Effector memory CD4-positive, alpha-beta T cell (primary cell): Measurements from ENCODE around the gene CFH.
"Not testable (repeated sequence)": the region's sequence is repeated elsewhere in the genome, so short reads cannot be mapped to it uniquely, and the experiment has no call there.

Experiments used
- DNase-seq, 3 donors: peaks; one replicate each; pipeline ENCODE4 v3.0.0-alpha.2; 2020
- H3K27ac ChIP-seq: 2 replicates; pipeline ENCODE4 v1.7.0; 2013; ENCODE audit warnings: mild to moderate bottlenecking, low read length, moderate library complexity; ENCODE audit not compliant: insufficient read depth, poor library complexity, severe bottlenecking
- H3K27me3 ChIP-seq: replicated peaks from 2 replicates; pipeline ENCODE4 v1.7.0; 2013; ENCODE audit warnings: mild to moderate bottlenecking, low read length; ENCODE audit not compliant: insufficient read depth, control insufficient read depth, poor library complexity, severe bottlenecking
- H3K36me3 ChIP-seq: 2 replicates; pipeline ENCODE4 v1.7.0; 2013; ENCODE audit warnings: mild to moderate bottlenecking, low read length, moderate library complexity; ENCODE audit not compliant: control insufficient read depth, insufficient read depth
- H3K4me1 ChIP-seq: 2 replicates; pipeline ENCODE4 v1.7.0; 2013; ENCODE audit warnings: low read length, mild to moderate bottlenecking; ENCODE audit not compliant: control insufficient read depth, insufficient read depth, poor library complexity, severe bottlenecking
- H3K4me3 ChIP-seq: 2 replicates; pipeline ENCODE4 v1.7.0; 2013; ENCODE audit warnings: low read length, low read depth, mild to moderate bottlenecking; ENCODE audit not compliant: insufficient read depth, poor library complexity, severe bottlenecking
- H3K9me3 ChIP-seq: 2 replicates; pipeline ENCODE4 v1.7.0; 2013; ENCODE audit warnings: mild to moderate bottlenecking, low read length, moderate library complexity; ENCODE audit not compliant: control insufficient read depth

The CFH gene

DNA sequence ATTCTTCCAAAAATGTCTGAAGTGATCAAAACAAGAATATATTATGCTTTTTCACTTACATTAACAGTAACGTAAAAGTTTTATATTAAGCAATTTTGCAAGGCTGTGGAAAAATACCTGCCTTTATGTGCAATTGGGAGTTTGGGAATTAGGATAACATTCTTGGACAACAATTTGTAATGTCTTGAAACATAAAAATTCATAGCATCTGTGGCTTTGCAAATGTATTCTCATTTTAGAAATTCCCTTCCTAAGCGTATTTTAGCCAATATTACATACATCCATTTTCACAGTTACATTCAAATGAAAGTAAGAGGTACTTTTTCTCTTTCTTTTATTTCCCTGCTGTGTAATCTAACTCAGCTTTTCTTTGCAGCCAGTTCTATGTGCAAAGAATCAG lies 13.4 kb upstream of the CFH start:
- H3K27ac ChIP-seq = no peak overlapping the region
- H3K4me3 ChIP-seq = no peak overlapping the region
- H3K27me3 ChIP-seq = no peaks in the 10 kb centered on the region
- H3K36me3 ChIP-seq = no peaks in the 10 kb centered on the region
- no peak for DNase-seq
- no peaks in the 10 kb centered on the region for H3K4me1 ChIP-seq
- no peaks in the 10 kb centered on the region for H3K9me3 ChIP-seq

DNA sequence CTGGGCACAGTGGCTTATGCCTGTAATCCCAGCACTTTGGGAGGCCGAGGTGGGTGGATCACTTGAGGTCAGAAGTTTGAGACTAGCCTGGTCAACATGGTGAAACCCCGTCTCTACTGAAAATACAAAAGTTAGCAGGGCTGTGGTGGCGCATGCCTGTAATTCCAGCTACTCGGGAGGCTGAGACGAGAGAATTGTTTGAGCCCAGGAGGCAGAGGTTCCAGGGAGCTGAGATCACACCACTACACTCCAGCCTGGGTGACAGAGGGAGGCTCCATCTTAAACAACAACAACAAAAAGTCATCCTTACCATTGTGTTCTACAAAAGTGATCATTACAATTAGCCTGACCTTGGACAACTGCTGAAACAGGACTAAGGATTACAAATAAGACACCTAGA lies 12.6 kb upstream of the CFH start:
- H3K9me3 ChIP-seq, H3K36me3 ChIP-seq, H3K4me1 ChIP-seq, DNase-seq, H3K27me3 ChIP-seq, H3K27ac ChIP-seq, H3K4me3 ChIP-seq: not testable (repeated sequence)

DNA sequence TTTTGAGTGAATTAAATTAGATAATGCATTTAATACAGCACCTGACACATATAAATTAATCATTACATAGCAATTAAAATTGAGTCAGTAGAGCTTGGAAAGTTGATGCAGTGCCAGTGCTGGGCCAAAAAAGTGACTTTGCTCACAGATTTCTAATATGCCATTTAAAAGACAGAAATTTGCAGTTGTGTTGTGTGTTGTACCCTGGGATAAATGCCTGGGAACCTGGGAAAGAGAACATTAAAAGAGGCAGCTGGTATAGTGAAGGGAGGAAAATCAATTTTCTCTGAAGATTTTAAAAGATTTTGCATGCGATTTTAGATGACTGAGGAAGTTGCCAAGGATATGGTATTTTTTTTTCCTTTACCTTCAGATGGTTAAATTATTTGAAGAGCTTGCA lies 10.9 kb upstream of the CFH start:
- H3K9me3 ChIP-seq = no peaks in the 10 kb centered on the region
- no peak for DNase-seq

DNA sequence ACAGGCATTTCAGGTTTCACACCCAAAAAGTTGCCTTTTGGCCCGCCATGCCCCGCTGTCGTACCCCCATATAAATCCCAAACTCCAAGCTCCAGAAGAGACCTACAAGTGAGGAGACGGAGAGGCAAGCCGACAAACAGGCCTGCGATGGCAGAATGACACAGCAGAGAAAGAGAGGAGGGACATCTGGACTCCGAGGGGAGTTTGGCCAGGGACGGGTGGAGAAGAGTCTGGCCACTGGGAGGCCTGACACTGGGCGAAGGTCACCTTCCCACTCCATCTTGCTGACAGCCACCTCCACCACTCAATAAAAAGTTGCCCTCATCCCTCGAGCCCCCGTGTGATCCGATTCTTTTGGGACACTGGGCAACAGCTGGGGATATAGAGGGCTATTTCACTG lies 1.9 kb upstream of the CFH start:
- H3K9me3 ChIP-seq = no peaks in the 10 kb centered on the region
- H3K27me3 ChIP-seq = no peaks in the 10 kb centered on the region
- no peak overlapping the region for H3K4me3 ChIP-seq
- no peak overlapping the region for H3K27ac ChIP-seq
- no peaks in the 10 kb centered on the region for H3K36me3 ChIP-seq
- H3K4me1 ChIP-seq = peaks cover 4% of the 10 kb centered on the region
- DNase-seq = no peak

More for the DNA sequence above, 10.9 kb upstream of the CFH start:
- Histone ChIP-seq H3K27me3 (no peaks in the 10 kb centered on the region), H3K36me3 (no peaks in the 10 kb centered on the region), H3K27ac (no peak overlapping the region), H3K4me1 (no peaks in the 10 kb centered on the region), H3K4me3 (no peak overlapping the region)

DNA sequence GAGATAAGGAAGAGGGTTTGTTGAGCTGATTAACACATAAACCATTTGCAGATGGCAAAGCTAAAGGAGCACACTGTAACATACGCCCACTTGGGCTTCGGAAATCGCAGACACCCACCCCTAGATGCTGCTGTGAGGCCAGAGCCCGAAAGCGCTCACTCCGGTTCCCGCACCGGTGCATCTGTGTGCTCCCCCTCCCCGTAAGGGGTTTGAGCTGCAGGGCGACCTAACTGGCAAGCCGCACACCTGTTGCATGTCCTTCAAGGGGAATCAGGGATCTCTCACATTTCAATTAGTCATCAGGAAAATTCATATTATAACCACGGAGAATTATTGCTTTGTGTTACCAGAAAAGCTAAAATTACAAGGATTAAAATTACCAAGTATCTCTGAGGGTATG lies 1.4 kb upstream of the CFH start:
- DNase-seq = no peak
- no peak overlapping the region for H3K27ac ChIP-seq
- H3K9me3 ChIP-seq = no peaks in the 10 kb centered on the region
- no peaks in the 10 kb centered on the region for H3K36me3 ChIP-seq
- H3K4me1 ChIP-seq = peaks cover 4% of the 10 kb centered on the region
- no peaks in the 10 kb centered on the region for H3K27me3 ChIP-seq
- H3K4me3 ChIP-seq = no peak overlapping the region

DNA sequence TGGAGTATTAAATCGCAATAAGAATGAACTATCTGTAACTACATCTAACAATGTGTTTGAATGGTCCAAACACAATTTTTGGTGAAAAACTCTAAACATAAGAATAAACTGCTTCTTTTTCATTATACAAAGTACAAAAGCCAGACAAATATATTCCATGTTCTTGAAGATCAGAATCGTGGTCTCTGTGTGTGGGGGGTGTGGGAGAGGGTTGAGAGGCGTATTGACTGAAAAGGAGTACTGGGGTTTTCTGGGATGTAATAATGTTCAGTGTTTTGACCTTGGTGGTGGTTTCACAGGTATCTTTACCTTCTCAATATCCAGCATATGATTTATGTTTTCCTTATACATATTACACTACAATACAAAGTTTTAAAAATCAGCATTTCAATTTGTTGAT lies 764 bp upstream of the CFH start:
- Histone ChIP-seq H3K27me3 (no peaks in the 10 kb centered on the region), H3K27ac (no peak overlapping the region), H3K36me3 (no peaks in the 10 kb centered on the region), H3K4me1 (peaks cover 4% of the 10 kb centered on the region), H3K4me3 (peak overlapping the region; percentile 38), H3K9me3 (no peaks in the 10 kb centered on the region)
- no peak for DNase-seq

DNA sequence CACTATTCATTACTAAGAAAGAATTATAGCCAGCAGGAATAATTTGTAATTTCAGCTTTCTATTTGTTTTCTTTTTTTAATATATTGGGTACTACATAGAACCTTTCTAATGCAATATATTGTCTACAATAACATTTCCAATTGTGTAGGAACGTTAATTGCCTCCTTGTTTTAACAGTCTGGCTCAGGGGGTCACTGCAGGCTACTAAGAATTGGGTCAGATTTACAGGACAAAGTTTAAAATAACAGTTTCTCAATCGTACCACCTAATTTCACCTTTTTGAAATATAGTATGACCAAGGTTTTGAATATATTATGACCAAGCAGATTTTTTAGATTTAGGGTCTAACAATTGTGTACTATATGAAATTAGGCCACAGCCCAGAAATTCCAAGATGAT lies 2.4 kb downstream of the CFH start:
- H3K36me3 ChIP-seq = no peaks in the 10 kb centered on the region
- H3K9me3 ChIP-seq = no peaks in the 10 kb centered on the region
- no peaks in the 10 kb centered on the region for H3K27me3 ChIP-seq
- DNase-seq = no peak
- H3K27ac ChIP-seq = no peak overlapping the region
- H3K4me1 ChIP-seq = peaks cover 4% of the 10 kb centered on the region
- H3K4me3 ChIP-seq = no peak overlapping the region

DNA sequence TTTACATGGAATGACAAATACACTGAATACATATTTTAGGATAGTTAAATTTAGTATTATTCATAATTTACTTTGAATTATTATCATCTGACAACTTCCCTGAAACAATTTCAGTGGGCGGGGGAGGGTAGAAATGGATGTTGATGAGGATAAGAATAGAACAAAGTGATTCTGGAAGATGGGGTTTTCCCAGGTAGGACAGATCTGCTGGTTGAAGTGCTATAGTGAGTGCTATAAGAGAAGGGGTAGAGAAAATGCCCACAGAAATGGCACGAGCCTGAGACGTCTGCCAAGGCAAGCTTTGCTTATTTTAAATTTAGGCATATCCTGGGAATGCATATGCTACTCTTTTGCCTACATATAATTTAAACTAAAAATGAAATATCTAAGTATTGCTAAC lies 3.2 kb downstream of the CFH start:
- no peak overlapping the region for H3K27ac ChIP-seq
- H3K4me3 ChIP-seq = no peak overlapping the region
- no peaks in the 10 kb centered on the region for H3K9me3 ChIP-seq
- peaks cover 4% of the 10 kb centered on the region for H3K4me1 ChIP-seq
- DNase-seq = no peak
- H3K27me3 ChIP-seq = no peaks in the 10 kb centered on the region
- no peaks in the 10 kb centered on the region for H3K36me3 ChIP-seq

DNA sequence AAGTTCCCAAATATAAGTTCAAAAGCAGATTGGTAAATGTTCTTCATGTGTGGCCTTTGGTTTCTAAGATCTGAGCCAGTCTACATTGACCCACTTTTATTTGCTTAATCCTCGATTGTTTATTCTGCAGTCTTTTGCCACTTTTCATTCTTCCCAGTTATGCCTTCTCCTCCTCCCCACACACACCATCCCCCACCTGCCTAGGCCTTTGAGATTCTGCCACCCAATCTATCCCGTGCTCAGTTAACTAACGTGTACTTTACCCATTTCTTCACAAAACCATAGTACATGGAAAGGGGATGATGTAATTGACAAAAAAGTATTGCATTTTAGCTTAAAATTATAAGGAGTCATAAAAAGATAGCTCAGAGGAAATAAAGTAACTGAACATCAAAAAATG lies 3.7 kb downstream of the CFH start:
- Histone ChIP-seq H3K36me3 (no peaks in the 10 kb centered on the region), H3K4me3 (no peak overlapping the region), H3K27ac (no peak overlapping the region), H3K27me3 (no peaks in the 10 kb centered on the region), H3K4me1 (peaks cover 4% of the 10 kb centered on the region), H3K9me3 (no peaks in the 10 kb centered on the region)
- DNase-seq = no peak

DNA sequence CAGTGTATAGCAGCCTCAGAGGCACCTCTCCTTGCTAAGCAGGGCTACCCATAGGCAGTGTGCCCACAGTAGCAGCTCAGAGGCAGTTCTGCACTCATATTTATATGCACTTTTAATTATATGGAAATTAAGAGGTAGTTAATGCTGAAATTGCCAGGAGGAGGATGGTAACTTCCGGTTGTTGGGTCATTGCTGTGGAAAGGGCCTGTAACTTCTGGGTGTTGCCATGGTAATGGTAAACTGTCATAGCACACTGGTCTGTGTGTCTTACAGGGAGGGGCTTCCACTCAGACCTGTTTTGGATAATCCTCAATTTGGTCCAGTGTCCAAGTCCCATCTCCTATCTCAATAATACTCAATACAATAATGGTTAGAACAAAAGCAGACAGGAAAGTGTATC lies 7.6 kb downstream of the CFH start:
- H3K4me1 ChIP-seq = no peaks in the 10 kb centered on the region
- H3K27me3 ChIP-seq = no peaks in the 10 kb centered on the region
- no peak overlapping the region for H3K4me3 ChIP-seq
- no peak for DNase-seq
- no peaks in the 10 kb centered on the region for H3K36me3 ChIP-seq
- H3K27ac ChIP-seq = no peak overlapping the region
- H3K9me3 ChIP-seq = no peaks in the 10 kb centered on the region

DNA sequence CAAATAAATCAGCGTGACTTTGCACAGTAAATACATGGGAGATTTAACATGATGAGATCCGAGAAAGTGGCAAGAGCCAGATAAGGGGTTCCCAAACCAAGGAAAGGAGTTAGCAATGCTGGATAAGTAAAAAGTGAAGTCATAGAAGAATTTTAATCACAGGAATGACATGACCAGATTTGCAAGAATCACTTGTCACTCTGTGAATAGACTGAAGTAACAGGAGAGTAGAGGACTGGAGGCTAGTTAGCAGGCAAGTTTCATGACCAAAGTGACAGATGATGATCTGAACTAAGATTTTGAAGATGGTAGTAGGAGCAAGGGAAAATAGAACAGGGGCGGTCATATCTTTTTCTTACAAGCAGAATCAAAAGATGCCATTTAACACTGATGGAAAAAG lies 8.4 kb downstream of the CFH start:
- H3K27ac ChIP-seq = no peak overlapping the region
- H3K27me3 ChIP-seq = no peaks in the 10 kb centered on the region
- no peak for DNase-seq
- no peaks in the 10 kb centered on the region for H3K9me3 ChIP-seq
- H3K36me3 ChIP-seq = no peaks in the 10 kb centered on the region
- H3K4me3 ChIP-seq = no peak overlapping the region
- H3K4me1 ChIP-seq = no peaks in the 10 kb centered on the region
